Upper lobe of left lung (tissue), 6 donors: ENCODE measurements around the gene TBC1D14. TPM values are rescaled to one million over a fixed set of nuclear protein-coding genes. Genes with fewer than 3 reads are reported as not detected.

Source experiments
- ATAC-seq, 2 donors: fragments of 200-7000 bp; cut with Tn5 transposase; one replicate each; pipeline ENCODE4 v1.9.1; 2022; ENCODE audit warnings: mild to moderate bottlenecking in 2 of 2, moderate library complexity in 2 of 2; ENCODE audit not compliant: low FRiP score in 2 of 2
- DNase-seq, 2 donors: peaks; one replicate each; pipeline ENCODE4 v3.0.0-alpha.2; 2019 to 2020
- H3K27ac ChIP-seq, 4 donors: fragments of 200-600 bp; sonication (generic); one replicate each; pipeline ENCODE4 v1.5.1; 2016 to 2019
- H3K27me3 ChIP-seq, 4 donors: fragments of 200-600 bp; sonication (generic); one replicate each; pipeline ENCODE4 v1.5.1; 2017 to 2019
- H3K36me3 ChIP-seq, 4 donors: fragments of 200-600 bp; sonication (generic); one replicate each; pipeline ENCODE4 v1.5.1; 2016 to 2019
- H3K4me1 ChIP-seq, 4 donors: fragments of 200-600 bp; sonication (generic); one replicate each; pipeline ENCODE4 v1.5.1; 2018 to 2019
- H3K4me3 ChIP-seq, 4 donors: fragments of 200-600 bp; sonication (generic); one replicate each; pipeline ENCODE4 v1.5.1; 2017 to 2019; ENCODE audit warnings: mild to moderate bottlenecking in 2 of 4, moderate library complexity in 1 of 4
- H3K9me3 ChIP-seq, 4 donors: fragments of 200-600 bp; sonication (generic); one replicate each; pipeline ENCODE4 v1.5.1; 2018 to 2019
- CTCF ChIP-seq, 6 experiments: fragments of 450-650 bp in 4 of 6; fragments of 200-600 bp in 2 of 6; sonication (generic) in 2 of 6; IDR thresholded peaks; one replicate each; pipeline ENCODE4 v1.5.1; 2016 to 2019; ENCODE audit warnings: antibody characterized with exemption in 6 of 6
- EP300 ChIP-seq, 4 donors: sonication (generic); formaldehyde crosslinking; IDR thresholded peaks; one replicate each; pipeline ENCODE4 v1.5.1; 2017; ENCODE audit warnings: antibody characterized with exemption in 4 of 4, control low read depth in 2 of 4
- POLR2A ChIP-seq, 4 donors: fragments of 450-650 bp; IDR thresholded peaks; one replicate each; pipeline ENCODE4 v1.5.1; 2016 to 2017; ENCODE audit warnings: antibody characterized with exemption in 4 of 4, mild to moderate bottlenecking in 2 of 4
- POLR2AphosphoS5 ChIP-seq, 2 donors: sonication (generic); formaldehyde crosslinking; IDR thresholded peaks; one replicate each; pipeline ENCODE4 v1.5.1; 2017; ENCODE audit warnings: antibody characterized with exemption in 2 of 2
- WGBS, 2 donors: methylation state at CpG; one replicate each; pipeline ENCODE4 v1.1.5; 2017 to 2018; 5-methylcytosine and 5-hydroxymethylcytosine counted together
- total RNA-seq, 6 donors: library from RNA; depleted of rRNA in 4 of 6; stranded (reverse); fragments of >200 nt in 4 of 6; gene quantifications; one replicate each; pipeline versions ENCODE4 v1.1.0 to v1.2.1, GENCODE V29; 2016 to 2021
- donor health status: DM: no; HTN: no; CAD: no; lungs with moderate emphysema.
- donor health status: DM: no; HTN: yes; CAD: no; lungs with severe emphysema.

The TBC1D14 gene
- total RNA-seq, 6 donors from 2014 or later = 47.7 to 61.8 (median 57.8) TPM

DNA sequence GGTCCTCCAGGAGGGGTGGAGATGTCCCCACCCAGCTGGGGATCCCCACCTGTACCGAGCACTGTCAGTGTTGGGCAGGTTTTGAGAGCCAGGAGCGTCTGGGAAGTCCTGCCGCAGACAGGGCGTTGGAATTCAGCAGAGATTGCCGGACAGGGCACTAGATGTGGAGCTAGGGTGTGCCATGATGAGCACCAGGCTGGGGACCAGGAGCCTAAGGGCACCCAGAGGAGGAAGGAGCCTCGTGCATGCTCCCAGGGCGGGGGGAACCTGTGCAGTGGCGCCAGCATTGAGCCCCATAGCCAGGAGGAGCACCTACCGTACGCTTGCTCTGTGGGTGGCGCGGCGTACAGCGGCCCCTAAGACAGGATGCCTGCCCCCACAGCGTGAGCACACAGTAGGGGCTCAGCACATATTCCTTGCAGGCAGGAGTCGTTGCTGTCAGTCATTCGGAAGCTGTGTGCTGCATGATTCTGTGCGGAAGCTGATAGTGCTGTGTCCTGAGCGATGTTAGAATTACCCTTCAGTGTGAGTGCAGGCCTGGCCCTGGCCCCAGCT is 114.8 kb downstream of the TBC1D14 start:
- DNase-seq (no peak), ATAC-seq (peak; percentile 5 to 20)
- H3K27ac ChIP-seq = no peak overlapping the region
- H3K9me3 ChIP-seq = no peaks in the 10 kb centered on the region
- TF ChIP-seq POLR2A (IDR thresholded peaks at IDR 0.05) (no peak), POLR2AphosphoS5 (IDR thresholded peaks at IDR 0.05) (no peak), EP300 (IDR thresholded peaks at IDR 0.05) (no peak), CTCF (IDR thresholded peaks at IDR 0.05) (no peak)
- H3K4me1 ChIP-seq = no peaks in the 10 kb centered on the region
- no peak overlapping the region for H3K4me3 ChIP-seq
- 85 to 91% methylated on average over 16 to 19 of the region's 19 CpGs for WGBS, 2 donors
- H3K36me3 ChIP-seq = peaks cover 6 to 85% (median 38%) of the 10 kb centered on the region in 4 donors
- no peaks in the 10 kb centered on the region for H3K27me3 ChIP-seq

DNA sequence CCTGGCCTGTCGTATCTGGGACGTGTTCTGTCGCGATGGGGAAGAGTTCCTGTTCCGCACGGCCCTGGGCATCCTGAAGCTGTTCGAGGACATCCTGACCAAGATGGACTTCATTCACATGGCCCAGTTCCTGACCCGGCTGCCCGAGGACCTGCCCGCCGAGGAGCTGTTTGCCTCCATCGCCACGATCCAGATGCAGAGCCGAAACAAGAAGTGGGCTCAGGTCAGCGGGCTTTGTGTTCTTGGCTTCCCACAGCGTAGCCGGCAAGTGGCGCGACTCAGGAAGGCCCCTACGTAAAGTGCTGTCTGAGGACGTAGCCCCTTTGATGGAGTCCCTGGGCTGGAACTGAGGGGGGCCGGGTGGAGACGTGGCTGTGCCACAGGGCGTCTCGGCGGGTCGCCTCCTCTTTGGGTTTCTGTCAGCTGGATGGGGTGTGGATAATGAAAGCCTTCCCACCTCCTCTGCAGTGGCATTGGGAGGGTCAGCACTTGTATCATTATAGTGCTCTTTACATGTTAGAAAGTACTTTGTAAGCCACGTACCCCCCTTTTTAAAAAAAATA is 115.5 kb downstream of the TBC1D14 start:
- no peaks in the 10 kb centered on the region for H3K27me3 ChIP-seq
- DNase-seq (no peak), ATAC-seq (no peak)
- peaks cover 10 to 91% (median 44%) of the 10 kb centered on the region in 4 donors for H3K36me3 ChIP-seq
- H3K4me3 ChIP-seq = no peak overlapping the region
- no peaks in the 10 kb centered on the region for H3K4me1 ChIP-seq
- WGBS, 2 donors = 87 to 91% methylated on average over 28 of the region's 28 CpGs
- no peaks in the 10 kb centered on the region for H3K9me3 ChIP-seq
- no peak overlapping the region for H3K27ac ChIP-seq
- TF ChIP-seq POLR2A (IDR thresholded peaks at IDR 0.05) = no peak

DNA sequence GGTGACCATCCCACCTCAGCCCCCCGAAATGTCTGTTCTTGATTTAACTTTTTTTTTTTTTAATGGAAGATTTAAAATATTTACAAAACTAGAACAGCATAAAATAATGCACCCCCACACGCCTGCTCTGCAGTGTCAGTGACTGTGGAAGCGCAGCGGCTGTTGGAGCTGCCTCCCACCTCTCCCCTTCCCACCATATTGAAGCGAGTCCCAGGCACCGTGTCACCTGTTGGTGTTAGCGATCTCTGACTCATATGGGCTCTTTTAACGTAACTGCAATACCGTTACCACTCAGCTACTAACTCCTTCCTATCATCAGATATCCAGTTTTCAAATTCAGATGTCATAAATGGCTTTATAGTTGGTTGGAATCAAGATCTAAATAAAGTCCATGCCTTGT is 116.5 kb downstream of the TBC1D14 start:
- no peak for TF ChIP-seq POLR2A (IDR thresholded peaks at IDR 0.05)
- TF ChIP-seq EP300 (IDR thresholded peaks at IDR 0.05) = no peak
- TF ChIP-seq CTCF (IDR thresholded peaks at IDR 0.05) = no peak
- no peak for TF ChIP-seq POLR2AphosphoS5 (IDR thresholded peaks at IDR 0.05)
- H3K36me3 ChIP-seq = peaks cover 17 to 94% (median 54%) of the 10 kb centered on the region in 4 donors
- no peaks in the 10 kb centered on the region for H3K4me1 ChIP-seq
- WGBS, 2 donors = 96% methylated on average over 9 of the region's 9 CpGs
- H3K9me3 ChIP-seq = no peaks in the 10 kb centered on the region
- DNase-seq (no peak), ATAC-seq (no peak)
- no peaks in the 10 kb centered on the region for H3K27me3 ChIP-seq
- H3K27ac ChIP-seq = no peak overlapping the region
- H3K4me3 ChIP-seq = no peak overlapping the region

DNA sequence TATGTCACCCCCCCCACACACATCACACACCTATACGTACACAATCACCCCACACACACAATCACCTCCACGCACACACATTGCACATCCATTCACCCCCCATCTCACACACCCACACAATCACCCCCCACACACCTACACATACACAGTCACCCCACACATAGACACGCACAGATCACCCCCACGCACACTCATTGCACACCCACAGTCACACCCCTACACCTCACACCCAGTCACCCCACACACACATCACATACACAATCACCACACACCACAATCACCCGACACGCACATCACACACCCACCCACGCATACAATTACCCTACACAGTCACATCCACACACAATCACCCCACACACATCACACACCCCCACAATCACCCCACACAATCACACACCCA is 117.7 kb downstream of the TBC1D14 start:
- Histone ChIP-seq H3K36me3 (peaks cover 22 to 95% (median 60%) of the 10 kb centered on the region in 4 donors), H3K27ac (no peak overlapping the region), H3K27me3 (no peaks in the 10 kb centered on the region), H3K4me3 (no peak overlapping the region), H3K9me3 (no peaks in the 10 kb centered on the region), H3K4me1 (no peaks in the 10 kb centered on the region)
- DNase-seq (no peak), ATAC-seq (no peak)
- WGBS, 2 donors = 93 to 97% methylated on average over 7 of the region's 7 CpGs
- no peak for TF ChIP-seq CTCF (IDR thresholded peaks at IDR 0.05)

DNA sequence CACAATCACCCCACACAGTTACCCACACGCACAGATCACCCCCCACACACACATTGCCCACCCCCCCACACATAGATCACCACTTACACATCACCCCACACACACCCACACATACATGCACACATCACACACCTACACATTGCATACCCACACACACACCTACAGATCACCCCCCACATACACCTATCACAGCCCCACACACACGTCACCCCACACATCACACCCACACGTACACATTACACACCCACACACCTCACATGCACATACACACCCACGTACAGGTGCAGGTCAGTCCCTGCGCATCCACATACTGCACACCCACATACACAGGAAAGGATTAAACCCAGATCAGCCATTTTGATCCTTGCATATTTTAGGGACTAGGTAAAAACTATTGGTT is 118.3 kb downstream of the TBC1D14 start:
- TF ChIP-seq CTCF (IDR thresholded peaks at IDR 0.05) (no peak), POLR2AphosphoS5 (IDR thresholded peaks at IDR 0.05) (no peak), POLR2A (IDR thresholded peaks at IDR 0.05) (no peak), EP300 (IDR thresholded peaks at IDR 0.05) (no peak)
- 87 to 92% methylated on average over 5 of the region's 5 CpGs for WGBS, 2 donors
- DNase-seq = no peak
- Histone ChIP-seq H3K36me3 (peaks cover 22 to 94% (median 62%) of the 10 kb centered on the region in 4 donors), H3K9me3 (no peaks in the 10 kb centered on the region), H3K27ac (no peak overlapping the region), H3K4me1 (no peaks in the 10 kb centered on the region), H3K4me3 (no peak overlapping the region), H3K27me3 (no peaks in the 10 kb centered on the region)
- ATAC-seq = no peak
